ENCODE data around the gene TRIM17. TPM values are rescaled to one million over a fixed set of nuclear protein-coding genes. Genes with fewer than 3 reads are reported as not detected.

The TRIM17 gene
- total and polyA plus RNA-seq, 9 of the 15 experiments (the other 6 are each of a cell fraction or from before 2014, with no cell fraction given): not detected

DNA sequence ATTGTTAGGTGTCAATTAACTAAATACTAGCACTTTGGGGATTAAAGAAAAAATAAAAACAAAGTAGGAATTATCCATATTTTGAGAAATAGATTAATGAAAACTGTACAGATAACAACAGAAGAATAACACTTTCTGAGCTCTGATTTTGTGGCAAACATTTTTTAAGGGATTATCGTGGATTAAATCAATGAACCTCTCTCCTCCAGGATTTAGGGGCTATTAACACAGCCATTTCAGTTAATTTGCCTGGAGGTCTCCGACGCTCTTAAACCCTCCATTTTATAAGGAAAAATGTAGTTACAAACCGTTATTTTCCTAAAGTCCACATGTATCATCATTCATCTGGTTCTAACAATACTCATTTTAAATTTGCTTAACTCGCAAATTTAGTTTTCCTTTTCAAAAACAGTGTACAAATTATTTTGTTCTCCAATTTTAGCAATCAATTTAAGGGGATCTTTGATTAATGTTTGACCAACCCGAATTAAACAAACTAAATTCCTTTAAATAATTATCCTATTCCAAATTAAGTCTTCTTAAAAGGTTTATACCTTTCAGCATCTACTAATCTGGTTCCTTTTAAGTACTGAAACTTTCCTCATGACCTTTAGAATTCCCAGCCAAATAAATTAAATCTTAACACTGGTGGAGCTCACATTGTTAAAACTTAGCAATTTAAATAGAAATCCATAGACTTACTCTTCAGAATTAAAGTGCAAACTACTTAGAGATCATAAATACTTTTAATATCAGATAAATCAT is 39.8 kb upstream of the TRIM17 start:
- ChIA-PET CTCF (ENCODE audit: low intra/inter-chr PET ratio) (interaction anchor here (0.8 to 1.8 kb wide), 2 partner anchors 59 to 103 kb away, joined by 3 to 10 read pairs; no protein-coding TSS in a partner anchor), POLR2A (interaction anchor here (0.6 to 6.4 kb wide), 19 partner anchors 10 to 312 kb away, joined by 3 to 64 read pairs (median 7); partner anchors contain the start of genes RNF187 and TRIM11)
- DNase-seq (ENCODE audit: extremely low read depth in 1 of 4, low spot score in 3 of 4) (no peak), FAIRE-seq (no peak), ATAC-seq (no peak)
- Histone ChIP-seq H3K27me3 (ENCODE audit: control insufficient read depth in 2 of 2, insufficient read depth in 2 of 2, low read length in 2 of 2) (no peaks in the 10 kb centered on the region), H3K36me3 (ENCODE audit: control insufficient read depth, insufficient read depth, low read length) (peaks cover 26% of the 10 kb centered on the region), H3K79me2 (ENCODE audit: control insufficient read depth, insufficient read depth, low read length) (peaks cover 49% of the 10 kb centered on the region), H3K9me3 (replicated peaks; ENCODE audit: control insufficient read depth, insufficient read depth, low read depth, low read length) (no peaks in the 10 kb centered on the region), H4K20me1 (replicated peaks; ENCODE audit: control insufficient read depth, insufficient read depth, low read length) (no peaks in the 10 kb centered on the region; the same call in 1 of the 2 replicates), H3K4me3 (peak overlapping the region; percentile 61), H2AFZ (ENCODE audit: low read depth, low read length) (no peak overlapping the region), H3K4me1 (replicated peaks in 1 of 2; ENCODE audit: control insufficient read depth in 2 of 2, insufficient read depth in 2 of 2, low read length in 2 of 2) (peaks cover 37 to 46% of the 10 kb centered on the region in 2 experiments), H3K9me1 (ENCODE audit: control insufficient read depth, insufficient read depth, low read length) (peaks cover 15% of the 10 kb centered on the region), H3K9ac (ENCODE audit: insufficient read depth in 1 of 2, low read depth in 2 of 2, low read length in 2 of 2) (peak overlapping the region; percentile 95 to 96), H3K4me2 (ENCODE audit: insufficient read depth, low read length) (peak overlapping the region; percentile 99), H3K27ac (ENCODE audit: extremely low read depth, low read depth, low read length) (peak overlapping the region; percentile 97)
- intact Hi-C loops (cut with micrococcal nuclease): loop anchor here (1.0 to 5.0 kb wide), 6 partner anchors 30 to 326 kb away; partner anchors contain the start of genes RNF187 and TRIM11
- in situ Hi-C loops (cut with MboI): loop anchor here (10.0 kb wide), 1 partner anchor 112 kb away; no protein-coding TSS in a partner anchor
- BruUV-seq (replicated peaks): no TSS peak
- WGBS (ENCODE audit: insufficient coverage, low coverage, missing lambda C conversion rate): 0% methylated on average over 6 of the region's 6 CpGs
- TF ChIP-seq SNIP1 (IDR thresholded peaks at IDR 0.05; ENCODE audit: low read depth): no peak
- peak; percentile 55 for TF ChIP-seq POLR2H (tag; IDR thresholded peaks at IDR 0.05; ENCODE audit: low read depth)
- TF ChIP-seq ZFP91 (CRISPR knock-in tag; IDR thresholded peaks at IDR 0.05): no peak
- TF ChIP-seq WHSC1 (IDR thresholded peaks at IDR 0.05; ENCODE audit: low read length): no peak
- peak; percentile 39; the same call in 1 of the 2 replicates for TF ChIP-seq HNRNPL (IDR thresholded peaks at IDR 0.05; ENCODE audit: low read depth, low read length)
- peak; percentile 55; the same call in 1 of the 2 replicates for TF ChIP-seq TGIF2 (CRISPR knock-in tag; IDR thresholded peaks at IDR 0.05)
- no peak for TF ChIP-seq FOXK2 (conservative IDR thresholded peaks at IDR 0.05 in 1 of 2, IDR thresholded peaks at IDR 0.05 in 1 of 2; ENCODE audit: low read depth in 2 of 2)
- TF ChIP-seq THRA (IDR thresholded peaks at IDR 0.05): no peak
- no peak for TF ChIP-seq HNRNPK (IDR thresholded peaks at IDR 0.05; ENCODE audit: low read depth, low read length, poor library complexity, severe bottlenecking)
- no peak for TF ChIP-seq ZKSCAN1 (IDR thresholded peaks at IDR 0.05; ENCODE audit: low read depth, low read length)
- TF ChIP-seq, protein P1, sequence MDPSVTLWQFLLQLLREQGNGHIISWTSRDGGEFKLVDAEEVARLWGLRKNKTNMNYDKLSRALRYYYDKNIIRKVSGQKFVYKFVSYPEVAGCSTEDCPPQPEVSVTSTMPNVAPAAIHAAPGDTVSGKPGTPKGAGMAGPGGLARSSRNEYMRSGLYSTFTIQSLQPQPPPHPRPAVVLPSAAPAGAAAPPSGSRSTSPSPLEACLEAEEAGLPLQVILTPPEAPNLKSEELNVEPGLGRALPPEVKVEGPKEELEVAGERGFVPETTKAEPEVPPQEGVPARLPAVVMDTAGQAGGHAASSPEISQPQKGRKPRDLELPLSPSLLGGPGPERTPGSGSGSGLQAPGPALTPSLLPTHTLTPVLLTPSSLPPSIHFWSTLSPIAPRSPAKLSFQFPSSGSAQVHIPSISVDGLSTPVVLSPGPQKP (CRISPR knock-in tag; IDR thresholded peaks at IDR 0.05): no peak
- TF ChIP-seq HEY1 (CRISPR knock-in tag; IDR thresholded peaks at IDR 0.05; ENCODE audit: borderline replicate concordance): peak; percentile 72; the same call in 1 of the 2 replicates
- no peak for TF ChIP-seq MYBL2 (IDR thresholded peaks at IDR 0.05; ENCODE audit: low read depth)
- no peak for TF ChIP-seq MYBL2 (CRISPR knock-in tag; IDR thresholded peaks at IDR 0.05; ENCODE audit: borderline replicate concordance)
- peak; percentile 91 for TF ChIP-seq ZNF316 (IDR thresholded peaks at IDR 0.05)
- no peak for TF ChIP-seq FOXM1 (IDR thresholded peaks at IDR 0.05; ENCODE audit: low read depth)
- TF ChIP-seq FOXM1 (CRISPR knock-in tag; IDR thresholded peaks at IDR 0.05; ENCODE audit: low read depth): 0 out of 2 replicates have a peak, but pooled peaks have one; percentile 20

Measured in K562 (cell line).